Thymus (tissue), 11 donors: ENCODE data around the gene LGALS3BP. TPM values are rescaled to one million over a fixed set of nuclear protein-coding genes. Genes with fewer than 3 reads are reported as not detected.

Experiments
- DNase-seq, 9 donors: peaks; one replicate each; pipeline ENCODE4 v3.0.0-alpha.2; 2013; ENCODE audit warnings: low spot score in 9 of 9, low read depth in 6 of 9, missing footprints in 1 of 9
- H3K27ac ChIP-seq, 2 donors: one replicate each; pipeline ENCODE4 v1.5.1; 2013; ENCODE audit warnings: control low read depth in 1 of 2, low read depth in 1 of 2, low read length in 1 of 2, mild to moderate bottlenecking in 1 of 2, moderate library complexity in 1 of 2
- H3K27me3 ChIP-seq, 2 donors: one replicate each; pipeline ENCODE4 v1.5.1; 2013; ENCODE audit warnings: low read length in 1 of 2; ENCODE audit not compliant: control insufficient read depth in 2 of 2, insufficient read depth in 1 of 2
- H3K36me3 ChIP-seq, 2 donors: one replicate each; pipeline ENCODE4 v1.5.1; 2013; ENCODE audit warnings: low read length in 1 of 2, mild to moderate bottlenecking in 1 of 2, moderate library complexity in 1 of 2; ENCODE audit not compliant: control insufficient read depth in 2 of 2, insufficient read depth in 2 of 2
- H3K4me1 ChIP-seq, 2 donors: one replicate each; pipeline ENCODE4 v1.5.1; 2013; ENCODE audit warnings: low read length in 2 of 2; ENCODE audit not compliant: control insufficient read depth in 2 of 2, insufficient read depth in 2 of 2
- H3K4me3 ChIP-seq, 2 donors: one replicate each; pipeline ENCODE4 v1.5.1; 2013; ENCODE audit warnings: low read length in 2 of 2, control low read depth in 1 of 2, mild to moderate bottlenecking in 1 of 2
- H3K9me3 ChIP-seq, 2 donors: one replicate each; pipeline ENCODE4 v1.5.1; 2013; ENCODE audit warnings: low read length in 1 of 2, mild to moderate bottlenecking in 1 of 2; ENCODE audit not compliant: control insufficient read depth in 2 of 2, insufficient read depth in 1 of 2
- WGBS: extraction: QIAGEN DNeasy Blood & Tissue Kit; methylation state at CpG from one replicate; pipeline ENCODE4 v1.1.7; 2013; 5-methylcytosine and 5-hydroxymethylcytosine counted together
- polyA plus RNA-seq: library from polyadenylated mRNA; stranded (reverse); fragments of 200-250 nt; gene quantifications from one replicate; pipeline ENCODE4 v1.2.3, GENCODE V29; 2013
- total RNA-seq: library from RNA; stranded (reverse); fragments of 120-200 nt; gene quantifications from one replicate; pipeline ENCODE4 v1.2.4, GENCODE V29; 2013
- donor health status: healthy.

LGALS3BP gene
- total and polyA plus RNA-seq, 2 donors, result 66.1 to 81.3 TPM

GRCh38 chr17:79008666-79009387 is 29.1 kb upstream of the LGALS3BP start:
- WGBS, result 52% methylated on average over 7 of the region's 7 CpGs
- H3K4me3 ChIP-seq, result peak overlapping the region; percentile 90
- peaks cover 5 to 6% of the 10 kb centered on the region in 2 donors for H3K36me3 ChIP-seq
- H3K27me3 ChIP-seq, result no peaks in the 10 kb centered on the region
- no peaks in the 10 kb centered on the region for H3K9me3 ChIP-seq
- peaks cover 30 to 49% of the 10 kb centered on the region in 2 donors for H3K4me1 ChIP-seq
- peak overlapping the region in 1 of 2 donors; percentile 61 for H3K27ac ChIP-seq
- no peak for DNase-seq

- Histone ChIP-seq H3K27ac (peak overlapping the region in 1 of 2 donors; percentile 63), H3K27me3 (no peaks in the 10 kb centered on the region), H3K4me3 (peak overlapping the region in 1 of 2 donors; percentile 90), H3K36me3 (peaks cover 11 to 15% of the 10 kb centered on the region in 2 donors), H3K4me1 (peaks cover 30 to 53% of the 10 kb centered on the region in 2 donors), H3K9me3 (no peaks in the 10 kb centered on the region)
- WGBS, result 63% methylated on average over 21 of the region's 21 CpGs
- DNase-seq, result peak in 2 of 9 donors; percentile 29 to 59
Measured at GRCh38 chr17:79007504-79008381, 28.0 kb upstream of the LGALS3BP start.

- 97% methylated on average over 19 of the region's 19 CpGs for WGBS
- Histone ChIP-seq H3K27ac (peak overlapping the region in 1 of 2 donors; percentile 63), H3K9me3 (no peaks in the 10 kb centered on the region), H3K4me3 (no peak overlapping the region), H3K27me3 (no peaks in the 10 kb centered on the region), H3K4me1 (peaks cover 30 to 53% of the 10 kb centered on the region in 2 donors), H3K36me3 (peaks cover 17 to 23% of the 10 kb centered on the region in 2 donors)
- no peak for DNase-seq
Measured at GRCh38 chr17:79006794-79007503, 27.2 kb upstream of the LGALS3BP start.

GRCh38 chr17:79006046-79006445 is 26.3 kb upstream of the LGALS3BP start:
- no peak for DNase-seq
- Histone ChIP-seq H3K27me3 (no peaks in the 10 kb centered on the region), H3K4me1 (peaks cover 30 to 53% of the 10 kb centered on the region in 2 donors), H3K36me3 (peaks cover 18 to 30% of the 10 kb centered on the region in 2 donors), H3K9me3 (no peaks in the 10 kb centered on the region), H3K27ac (peak overlapping the region in 1 of 2 donors; percentile 78), H3K4me3 (no peak overlapping the region)
- WGBS, result 93% methylated on average over 8 of the region's 8 CpGs

GRCh38 chr17:79005063-79005861 is 25.5 kb upstream of the LGALS3BP start:
- Histone ChIP-seq H3K27me3 (no peaks in the 10 kb centered on the region), H3K4me1 (peaks cover 30 to 51% of the 10 kb centered on the region in 2 donors), H3K36me3 (peaks cover 25 to 37% of the 10 kb centered on the region in 2 donors), H3K27ac (peak overlapping the region in 1 of 2 donors; percentile 78), H3K9me3 (no peaks in the 10 kb centered on the region), H3K4me3 (no peak overlapping the region)
- DNase-seq, result peak in 3 of 9 donors; percentile 39 to 67 (median 42)
- WGBS, result 41% methylated on average over 12 of the region's 12 CpGs

- H3K4me1 ChIP-seq, result peaks cover 23 to 44% of the 10 kb centered on the region in 2 donors
- DNase-seq, result no peak
- no peaks in the 10 kb centered on the region for H3K27me3 ChIP-seq
- H3K36me3 ChIP-seq, result peaks cover 37 to 52% of the 10 kb centered on the region in 2 donors
- no peak overlapping the region for H3K4me3 ChIP-seq
- H3K9me3 ChIP-seq, result no peaks in the 10 kb centered on the region
- WGBS, result 85% methylated on average over 3 of the region's 3 CpGs
- no peak overlapping the region for H3K27ac ChIP-seq
Measured at GRCh38 chr17:79003661-79004411, 24.1 kb upstream of the LGALS3BP start.

GRCh38 chr17:79002796-79003593 is 23.3 kb upstream of the LGALS3BP start:
- H3K36me3 ChIP-seq, result peaks cover 46 to 60% of the 10 kb centered on the region in 2 donors
- DNase-seq, result no peak
- peaks cover 15 to 35% of the 10 kb centered on the region in 2 donors for H3K4me1 ChIP-seq
- no peaks in the 10 kb centered on the region for H3K9me3 ChIP-seq
- 93% methylated on average over 20 of the region's 20 CpGs for WGBS
- no peaks in the 10 kb centered on the region for H3K27me3 ChIP-seq
- H3K27ac ChIP-seq, result no peak overlapping the region
- H3K4me3 ChIP-seq, result no peak overlapping the region
